Embryonic facial prominence (tissue), 1 donor: ENCODE measurements around the gene WRAP53.
"Not testable (repeated sequence)": the region's sequence is repeated elsewhere in the genome, so short reads cannot be mapped to it uniquely, and the experiment has no call there.

Experiments
- DNase-seq: peaks from one replicate; pipeline ENCODE4 v3.0.0-alpha.2; 2016; ENCODE audit errors: extremely low spot score

Gene WRAP53

DNA sequence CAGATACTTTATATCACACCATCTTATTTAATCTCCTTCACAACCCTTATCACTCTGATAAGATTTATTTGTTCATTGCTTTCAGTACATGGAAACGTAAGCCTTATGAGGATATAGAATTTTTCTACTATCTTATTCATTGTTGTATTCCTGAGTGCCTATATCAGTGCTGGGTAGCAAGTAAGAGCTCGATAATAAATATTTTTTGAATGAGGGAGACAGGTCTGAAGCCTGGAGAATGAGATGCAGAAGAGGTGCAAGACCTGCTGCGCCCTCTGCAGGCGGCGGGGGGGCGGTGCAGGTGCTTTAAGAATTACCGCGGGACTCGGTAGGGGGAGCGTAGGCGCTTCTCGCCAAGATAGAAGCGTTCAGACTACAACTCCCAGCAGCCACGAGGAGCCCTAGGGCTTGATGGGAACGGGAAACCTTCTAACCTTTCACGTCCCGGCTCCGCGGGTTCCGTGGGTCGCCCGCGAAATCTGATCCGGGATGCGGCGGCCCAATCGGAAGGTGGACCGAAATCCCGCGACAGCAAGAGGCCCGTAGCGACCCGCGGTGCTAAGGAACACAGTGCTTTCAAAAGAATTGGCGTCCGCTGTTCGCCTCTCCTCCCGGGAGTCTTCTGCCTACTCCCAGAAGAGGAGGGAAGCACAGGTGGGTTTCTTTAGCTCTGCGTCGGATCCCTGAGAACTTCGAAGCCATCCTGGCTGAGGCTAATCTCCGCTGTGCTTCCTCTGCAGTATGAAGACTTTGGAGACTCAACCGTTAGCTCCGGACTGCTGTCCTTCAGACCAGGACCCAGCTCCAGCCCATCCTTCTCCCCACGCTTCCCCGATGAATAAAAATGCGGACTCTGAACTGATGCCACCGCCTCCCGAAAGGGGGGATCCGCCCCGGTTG is at the start of gene WRAP53:
TSS of gene WRAP53 (plus strand) at position 570 of the 900 bp plus-strand sequence. CDS start at position 742, 172 bp downstream.
- peak; percentile 96 for DNase-seq

DNA sequence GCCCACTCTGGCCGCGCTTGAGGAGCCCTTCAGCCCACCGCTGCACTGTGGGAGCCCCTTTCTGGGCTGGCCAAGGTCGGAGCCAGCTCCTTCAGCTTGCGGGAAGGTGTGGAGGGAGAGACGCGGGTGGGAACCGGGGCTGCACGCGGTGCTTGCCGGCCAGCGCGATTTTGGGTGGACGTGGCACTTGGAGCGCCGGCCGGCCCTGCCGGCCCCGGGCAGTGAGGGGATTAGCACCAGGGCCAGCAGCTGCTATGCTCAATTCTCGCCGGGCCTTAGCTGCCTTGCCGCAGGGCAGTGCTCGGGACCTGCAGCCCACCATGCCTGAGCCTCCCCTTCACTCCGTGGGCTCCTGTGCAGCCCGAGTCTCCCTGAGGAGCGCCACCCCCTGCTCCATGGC is 47.5 kb upstream of the WRAP53 start:
- no peak for DNase-seq

DNA sequence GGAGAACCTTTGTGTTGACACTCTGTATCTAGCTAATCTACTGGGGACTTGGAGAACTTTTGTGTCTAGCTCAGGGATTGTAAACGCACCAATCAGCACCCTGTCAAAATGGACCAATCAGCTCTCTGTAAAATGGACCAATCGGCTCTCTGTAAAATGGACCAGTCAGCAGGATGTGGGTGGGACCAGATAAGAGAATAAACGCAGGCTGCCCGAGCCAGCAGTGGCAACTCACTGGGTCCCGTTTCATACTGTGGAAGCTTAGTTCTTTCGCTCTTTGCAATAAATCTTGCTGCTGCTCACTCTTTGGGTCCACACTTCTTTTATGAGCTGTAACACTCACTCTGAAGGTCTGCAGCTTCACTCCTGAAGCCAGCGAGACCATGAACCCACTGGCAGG is 46.6 kb upstream of the WRAP53 start:
- DNase-seq = not testable (repeated sequence)

DNA sequence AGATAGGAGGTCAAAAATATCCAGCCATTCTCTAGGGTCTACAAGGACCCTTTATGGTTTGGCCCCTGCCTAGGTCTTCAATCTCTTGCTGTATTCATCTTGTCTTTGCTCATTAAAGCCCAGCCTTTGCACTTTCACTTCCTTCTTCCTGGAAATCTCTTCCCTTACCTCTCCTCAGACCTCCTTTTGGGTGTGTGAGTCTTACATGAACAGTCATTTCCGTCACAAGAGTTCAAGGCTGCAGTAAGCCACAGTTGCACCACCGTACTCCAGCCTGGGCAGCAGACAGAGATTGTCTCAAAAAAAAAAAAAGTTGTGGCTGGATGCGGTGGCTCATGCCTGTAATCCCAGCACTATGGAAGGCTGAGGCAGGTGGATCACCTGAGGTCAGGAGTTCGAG is 43.5 kb upstream of the WRAP53 start:
- no peak for DNase-seq

DNA sequence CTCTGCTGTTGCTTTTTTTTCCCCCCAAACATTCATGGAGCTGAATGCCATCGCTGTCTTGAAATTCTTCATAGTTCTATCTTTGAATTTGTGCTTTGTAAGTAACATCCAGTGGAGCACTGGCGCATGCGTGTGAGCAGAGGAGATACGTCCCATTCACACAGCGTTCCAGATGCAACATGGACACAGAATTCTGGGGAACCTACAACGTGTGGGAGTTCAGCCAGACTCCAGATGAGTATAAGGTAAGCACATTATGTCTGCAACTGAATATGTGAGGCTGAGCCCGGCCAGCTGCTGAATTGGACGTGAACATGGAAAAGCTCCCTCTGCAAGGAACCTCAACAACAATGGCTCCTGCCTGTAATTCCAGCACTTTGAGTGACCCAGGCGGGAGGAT is 41.8 kb upstream of the WRAP53 start:
- DNase-seq = no peak

DNA sequence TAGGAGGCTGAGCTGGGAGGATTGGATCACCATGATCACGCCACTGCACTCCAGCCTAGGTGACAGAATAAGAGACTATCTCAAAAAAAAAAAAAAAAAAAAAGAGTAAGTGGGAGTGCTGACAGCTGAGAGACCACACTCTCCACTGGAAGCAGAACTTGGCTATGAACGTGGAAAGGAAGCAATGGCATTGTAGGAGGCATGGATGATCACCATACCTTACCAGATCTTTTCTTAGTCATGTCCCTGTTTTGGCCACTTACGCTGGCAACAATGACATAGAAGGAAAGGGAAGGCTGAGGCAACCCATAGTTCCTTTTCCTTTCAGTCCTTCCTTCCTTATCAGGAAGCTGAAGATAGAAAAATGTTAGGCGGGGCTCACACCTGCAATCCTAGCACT is 41.3 kb upstream of the WRAP53 start:
- DNase-seq = no peak

DNA sequence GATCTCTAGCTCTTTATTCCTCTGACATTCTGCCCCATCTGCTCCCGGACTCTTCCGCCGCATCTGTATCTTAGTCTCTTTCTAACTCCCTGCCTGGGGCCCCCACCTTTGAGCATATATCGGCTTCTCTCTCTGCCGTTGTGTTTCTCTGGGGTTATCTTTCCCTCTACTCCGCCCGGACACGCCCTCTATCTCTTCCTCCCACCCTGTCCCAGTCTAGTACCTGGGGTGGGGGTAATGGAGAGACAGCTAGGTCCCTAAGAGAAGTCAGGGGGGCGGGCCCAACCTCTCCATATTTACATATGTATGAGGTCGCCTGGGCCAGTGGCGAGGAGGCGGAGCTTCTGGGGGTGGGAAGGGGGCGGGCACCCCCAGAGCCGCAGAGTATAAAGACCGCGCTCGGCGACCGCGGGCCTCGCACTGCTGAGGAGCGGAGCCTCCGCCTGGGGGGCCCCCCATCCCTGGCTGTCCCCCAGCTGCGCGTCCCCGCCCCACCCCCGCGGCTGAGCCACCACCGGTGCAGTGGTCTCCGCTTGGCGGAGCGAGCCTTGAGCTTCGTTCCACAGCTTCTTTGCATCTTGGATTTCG is 37.7 kb upstream of the WRAP53 start, which contains the start of gene ATP1B2:
TSS of gene ATP1B2 (plus strand) at position 418 of the 588 bp plus-strand sequence. CDS start 593 bp downstream, outside the sequence.
- peak; percentile 50 for DNase-seq

DNA sequence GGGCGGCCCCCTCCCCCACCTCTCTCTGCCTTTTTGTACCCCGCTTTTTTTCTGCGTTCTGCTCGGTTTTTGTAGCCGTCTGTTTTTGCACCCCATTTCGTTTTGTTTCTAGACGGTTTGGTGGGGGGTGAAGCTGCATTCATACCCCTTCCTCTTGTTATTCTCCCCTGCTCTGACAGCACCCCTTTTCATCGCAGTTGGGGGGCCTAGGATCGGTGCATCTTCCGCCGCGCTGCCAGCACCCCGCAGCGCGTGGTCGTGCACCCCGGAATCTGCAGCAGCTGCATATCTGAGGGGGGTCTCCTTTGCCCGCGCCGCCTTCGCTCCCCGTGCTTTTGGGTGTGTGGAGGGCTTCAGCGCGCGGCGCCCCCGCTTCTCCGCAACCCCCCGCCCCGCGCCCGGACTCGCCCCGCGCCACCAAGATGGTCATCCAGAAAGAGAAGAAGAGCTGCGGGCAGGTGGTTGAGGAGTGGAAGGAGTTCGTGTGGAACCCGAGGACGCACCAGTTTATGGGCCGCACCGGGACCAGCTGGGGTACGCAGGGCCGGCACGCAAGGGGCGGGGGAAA is 37.1 kb upstream of the WRAP53 start:
- DNase-seq = no peak

DNA sequence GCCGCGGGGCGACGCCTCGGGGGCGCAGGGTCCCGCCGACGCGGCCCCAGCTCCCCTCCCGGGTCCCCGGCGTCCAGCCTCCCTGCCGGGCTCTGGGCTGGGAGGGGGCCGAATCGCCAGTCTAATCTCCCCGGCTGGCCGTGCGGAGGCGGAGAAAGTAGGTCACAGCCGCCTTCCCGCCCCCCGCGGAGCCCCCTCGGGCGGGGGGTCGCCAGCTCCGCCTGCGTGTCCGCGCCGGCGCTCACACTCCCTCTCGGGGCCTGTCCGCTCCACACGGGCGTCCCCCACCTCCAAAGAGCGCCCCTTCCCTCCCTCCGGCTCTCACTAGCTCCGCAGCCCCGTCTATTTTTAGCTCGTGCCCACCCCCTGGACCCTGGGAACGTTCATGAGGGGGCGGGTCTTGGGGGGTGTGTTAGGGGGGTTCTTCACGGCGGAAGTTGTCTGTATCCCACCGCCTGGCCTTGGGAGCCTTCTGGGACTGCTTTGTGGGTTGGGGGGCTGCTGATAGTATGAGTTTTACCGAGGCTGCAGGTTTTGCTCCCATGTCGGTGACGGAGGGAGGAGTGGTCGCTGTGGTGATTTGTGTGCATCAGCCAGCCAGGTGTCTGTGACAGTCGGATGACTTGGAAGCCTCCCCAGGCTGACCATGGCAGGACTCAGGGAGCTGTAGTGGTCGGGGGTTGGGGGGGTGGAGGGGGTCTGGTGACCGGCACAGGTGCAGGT is 36.5 kb upstream of the WRAP53 start:
- DNase-seq = no peak

DNA sequence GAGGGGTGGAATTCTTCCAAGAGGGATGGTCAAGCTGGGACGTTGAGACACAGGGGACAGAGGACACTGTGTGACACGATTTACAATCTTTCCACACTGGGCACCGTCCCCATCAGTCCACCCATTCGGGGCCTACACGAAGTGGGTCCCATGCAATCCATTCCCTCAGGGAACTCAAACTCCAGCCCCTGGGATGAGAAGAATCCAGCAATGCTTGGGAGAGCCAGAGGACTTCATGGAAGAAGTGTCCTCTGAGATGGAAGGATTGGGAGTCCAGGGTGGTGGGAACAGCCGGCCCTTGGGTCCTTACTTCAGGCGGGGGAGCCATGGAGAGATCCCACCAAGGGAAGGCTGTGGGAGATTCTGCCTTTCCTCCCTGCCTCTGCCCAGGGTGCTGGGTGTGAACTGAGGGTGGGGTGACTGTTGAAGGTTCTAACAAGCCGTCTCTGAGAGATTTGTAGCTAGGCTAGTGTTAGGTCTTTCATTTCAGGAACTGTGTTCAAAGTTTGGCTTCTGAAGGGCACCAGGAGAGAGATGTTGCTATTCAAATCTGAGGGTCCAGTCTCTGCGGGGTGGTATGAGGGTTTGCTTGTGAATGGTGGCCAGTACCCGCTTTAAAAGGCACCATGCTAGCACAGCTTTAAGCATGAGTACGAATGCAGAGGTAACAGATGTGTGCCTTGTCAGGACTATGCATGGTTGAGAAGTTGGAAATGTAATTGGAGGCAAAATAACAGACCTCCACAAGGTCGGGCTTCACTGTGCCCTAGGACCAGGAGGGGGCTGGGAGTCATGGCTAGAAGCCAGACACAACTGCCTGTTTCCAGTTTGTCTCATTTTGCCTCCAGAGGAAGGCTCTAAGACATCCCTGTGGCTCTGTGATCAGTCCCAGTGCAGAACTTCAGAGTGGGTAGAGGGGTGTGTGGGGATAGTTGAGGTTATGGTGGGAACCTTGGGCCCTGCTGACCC is 35.6 kb upstream of the WRAP53 start:
- DNase-seq = no peak

DNA sequence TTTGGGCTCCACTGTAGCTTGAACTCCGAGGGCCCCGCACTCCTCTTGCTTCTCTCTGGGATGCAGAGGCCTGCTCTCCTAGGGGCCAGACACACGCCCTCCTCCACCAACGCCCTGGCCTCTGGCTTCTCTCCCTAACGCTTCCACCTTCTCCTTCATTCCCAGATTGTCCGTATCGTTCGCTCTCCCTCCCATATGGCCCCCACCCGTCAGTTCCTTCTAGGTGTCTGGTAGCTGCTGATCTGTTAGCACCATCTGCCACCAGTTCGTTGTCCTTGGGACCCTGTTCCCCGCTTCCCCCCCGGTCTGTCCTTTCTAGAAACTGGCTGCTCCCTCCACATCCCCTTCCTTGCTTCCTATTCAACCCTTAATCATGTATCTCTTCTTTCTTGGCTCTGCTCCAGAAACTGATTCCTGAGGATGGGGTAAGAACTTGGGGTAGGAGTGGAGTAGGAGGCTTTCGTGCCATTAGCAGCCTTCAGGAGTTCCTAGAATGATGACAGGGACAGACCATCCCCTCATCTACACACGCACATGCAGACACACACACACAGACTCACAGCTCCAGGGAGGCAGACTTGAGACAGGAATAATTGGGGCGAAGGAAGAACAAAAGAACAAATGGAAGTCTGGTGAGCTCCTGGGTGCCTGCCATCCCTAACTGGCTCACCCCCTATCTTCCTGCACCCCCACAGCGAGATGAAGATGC is 33.3 kb upstream of the WRAP53 start:
- no peak for DNase-seq

DNA sequence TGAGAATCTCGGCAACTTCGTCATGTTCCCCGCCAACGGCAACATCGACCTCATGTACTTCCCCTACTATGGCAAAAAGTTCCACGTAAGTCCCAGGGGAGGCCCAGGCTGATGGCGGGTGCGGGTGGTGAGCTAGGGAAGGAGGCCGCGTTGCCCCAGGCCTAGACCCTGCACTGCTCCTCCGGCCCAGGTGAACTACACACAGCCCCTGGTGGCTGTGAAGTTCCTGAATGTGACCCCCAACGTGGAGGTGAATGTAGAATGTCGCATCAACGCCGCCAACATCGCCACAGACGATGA is 32.8 kb upstream of the WRAP53 start:
- DNase-seq = no peak

DNA sequence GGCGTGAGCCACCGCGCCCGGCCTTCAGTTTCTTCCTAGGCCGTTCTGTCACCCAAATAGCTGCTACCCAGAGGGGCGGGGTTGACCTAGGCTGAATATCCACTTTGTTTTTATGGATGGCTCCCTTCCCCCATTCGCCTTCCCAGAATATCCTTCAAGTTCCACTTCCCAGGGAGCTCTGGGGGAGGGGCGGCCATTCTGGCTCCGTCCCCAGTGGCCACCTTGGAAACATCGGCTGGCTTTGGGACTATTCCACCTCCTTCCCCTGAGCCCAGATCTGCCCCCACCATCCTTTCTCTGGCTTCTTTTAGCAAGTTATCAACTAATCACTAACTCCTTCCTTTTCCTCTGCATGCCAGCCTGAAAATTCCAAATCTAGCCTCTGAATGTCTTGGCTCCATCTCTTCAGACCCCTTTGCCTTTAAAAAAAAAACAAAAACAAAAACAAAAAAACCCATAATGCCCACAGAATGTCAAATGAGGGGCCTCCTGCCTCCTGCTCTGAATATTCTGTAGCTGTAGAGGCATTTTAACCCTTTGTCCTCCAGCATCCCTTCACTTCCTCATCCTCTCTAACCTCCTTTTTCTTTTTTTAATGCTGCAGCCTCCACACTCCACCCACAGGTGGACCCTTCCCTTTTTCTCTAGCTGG is 31.2 kb upstream of the WRAP53 start:
- no peak for DNase-seq

DNA sequence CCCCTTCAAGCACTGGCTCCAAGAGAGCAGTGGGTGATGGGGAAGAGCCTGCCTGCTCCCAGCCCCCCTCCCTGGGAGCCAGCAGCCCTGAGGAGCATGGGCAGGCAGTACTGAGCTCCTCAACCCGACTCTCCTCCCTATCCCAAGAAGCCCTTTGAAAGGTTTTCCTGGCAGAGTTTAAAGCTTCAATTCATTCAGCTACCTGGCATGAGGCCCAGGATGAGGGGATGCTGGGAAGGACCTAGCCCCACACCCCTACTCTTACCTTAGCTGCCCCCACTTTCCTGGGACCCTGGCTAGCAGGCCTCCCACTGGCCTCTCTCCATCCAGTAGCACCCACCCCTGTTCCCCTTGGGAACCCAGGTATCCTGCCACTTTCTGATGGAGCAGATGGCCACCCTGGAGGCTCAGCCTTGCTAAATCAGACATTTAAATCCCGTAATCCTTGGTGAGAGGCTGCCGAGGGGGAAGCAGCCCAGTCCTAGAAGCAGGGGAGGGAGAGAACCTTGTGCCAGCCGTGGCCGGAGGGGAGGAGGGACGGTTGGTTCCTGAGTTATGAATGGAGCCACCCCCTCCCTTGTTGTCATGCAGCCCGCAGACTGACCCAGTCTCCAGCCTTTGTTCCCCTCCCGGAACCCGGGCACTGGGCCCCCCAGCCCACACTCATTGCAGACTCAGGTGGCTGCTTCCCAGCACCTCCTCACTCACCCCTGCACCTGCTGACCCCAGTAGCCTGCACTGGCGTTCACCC is 20.4 kb upstream of the WRAP53 start:
- DNase-seq = no peak

DNA sequence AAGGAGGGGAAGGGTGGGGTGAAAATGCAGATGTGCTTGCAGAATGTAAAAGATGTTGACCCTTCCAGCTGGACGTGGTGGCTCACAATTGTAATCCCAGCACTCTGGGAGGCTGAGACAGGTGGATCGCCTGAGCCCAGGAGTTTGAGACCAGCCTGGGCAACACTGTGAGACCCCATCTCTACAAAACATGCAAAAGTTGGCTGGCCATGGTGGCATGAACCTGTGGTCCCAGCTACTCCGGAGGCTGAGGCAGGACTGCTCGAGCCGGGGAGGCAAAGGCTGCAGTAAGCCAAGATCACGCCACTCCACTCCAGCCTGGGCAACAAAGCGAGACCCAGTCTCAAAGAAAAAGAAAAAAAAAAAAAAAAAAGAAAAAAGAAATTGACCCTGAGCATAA is 19.8 kb upstream of the WRAP53 start:
- DNase-seq = no peak

DNA sequence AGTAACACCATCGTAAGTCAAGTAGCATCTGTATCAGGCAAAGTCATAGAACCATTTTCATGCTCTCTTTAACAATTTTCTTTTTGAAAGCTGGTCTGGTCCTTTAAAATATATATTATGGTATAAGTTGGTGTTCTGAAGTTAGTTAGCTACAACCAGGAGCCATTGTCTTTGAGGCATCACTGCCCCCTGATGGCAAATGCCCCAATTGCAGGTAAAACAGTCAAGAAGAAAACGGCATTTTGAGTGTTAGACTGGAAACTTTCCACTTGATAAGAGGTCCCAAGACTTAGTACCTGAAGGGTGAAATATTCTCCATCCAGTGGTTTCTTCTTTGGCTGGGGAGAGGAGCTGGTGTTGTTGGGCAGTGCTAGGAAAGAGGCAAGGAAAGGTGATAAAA is 15.0 kb upstream of the WRAP53 start:
- DNase-seq = no peak

DNA sequence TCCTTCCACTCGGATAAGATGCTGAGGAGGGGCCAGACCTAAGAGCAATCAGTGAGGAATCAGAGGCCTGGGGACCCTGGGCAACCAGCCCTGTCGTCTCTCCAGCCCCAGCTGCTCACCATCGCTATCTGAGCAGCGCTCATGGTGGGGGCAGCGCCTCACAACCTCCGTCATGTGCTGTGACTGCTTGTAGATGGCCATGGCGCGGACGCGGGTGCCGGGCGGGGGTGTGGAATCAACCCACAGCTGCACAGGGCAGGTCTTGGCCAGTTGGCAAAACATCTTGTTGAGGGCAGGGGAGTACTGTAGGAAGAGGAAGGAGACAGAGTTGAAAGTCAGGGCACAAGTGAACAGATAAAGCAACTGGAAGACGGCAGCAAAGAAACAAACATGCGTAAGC is 13.3 kb upstream of the WRAP53 start:
- DNase-seq = no peak

DNA sequence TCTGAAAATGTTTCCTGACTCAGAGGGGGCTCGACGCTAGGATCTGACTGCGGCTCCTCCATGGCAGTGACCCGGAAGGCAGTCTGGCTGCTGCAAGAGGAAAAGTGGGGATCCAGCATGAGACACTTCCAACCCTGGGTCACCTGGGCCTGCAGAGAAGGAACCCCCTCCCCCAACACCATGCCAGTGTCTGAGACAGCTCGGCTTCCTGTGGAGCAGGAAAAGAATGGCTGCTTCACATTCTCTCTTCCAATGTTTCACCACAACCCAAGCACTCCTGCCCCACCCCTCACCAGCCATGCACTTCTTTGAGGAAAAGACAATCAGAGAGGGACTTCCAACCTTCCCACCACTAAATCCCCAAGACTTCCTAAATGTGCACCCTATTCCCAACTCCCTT is 11.7 kb upstream of the WRAP53 start:
- no peak for DNase-seq

DNA sequence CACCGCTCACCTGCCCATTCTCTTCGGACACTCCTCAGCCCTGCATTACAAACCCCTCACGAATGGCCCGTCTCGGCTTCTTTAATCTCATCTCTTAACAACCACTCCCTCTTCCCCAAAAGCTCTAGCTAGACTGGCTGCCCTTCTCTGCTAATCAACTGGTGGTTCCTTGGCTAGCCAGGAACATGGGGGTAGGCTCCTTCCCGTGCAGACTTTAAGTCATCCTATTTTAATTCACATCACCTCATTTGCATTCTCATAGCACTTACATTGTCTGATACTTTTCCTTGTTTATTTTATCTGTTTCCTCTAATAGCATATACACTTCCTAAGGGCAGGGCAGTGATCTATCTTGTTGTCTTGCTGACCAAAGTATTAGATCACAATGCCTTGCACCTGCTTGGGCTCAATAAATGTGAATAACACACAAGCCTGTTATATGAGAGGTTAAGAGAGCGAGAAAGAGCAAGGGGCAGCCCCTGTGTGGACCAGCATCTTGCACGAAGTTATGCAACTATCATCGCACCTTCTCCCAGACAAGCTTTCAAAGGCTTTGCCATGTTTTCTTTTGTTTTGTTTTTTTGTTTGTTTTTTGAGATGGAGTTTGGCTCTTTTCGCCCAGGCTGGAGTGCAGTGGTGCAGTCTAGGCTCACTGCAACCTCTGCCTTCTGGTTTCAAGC is 10.7 kb upstream of the WRAP53 start:
- DNase-seq = no peak
